HFF-Myc (cell line): ENCODE measurements around the gene BORCS5.
A peak's percentile ranks its signal among the peaks of the same experiment; 100 is the strongest.

Source experiments
- DNase-seq: peaks from one replicate; pipeline ENCODE4 v3.0.0-alpha.2; 2011; ENCODE audit warnings: low read depth; ENCODE audit errors: extremely low read depth
- H3K4me3 ChIP-seq: replicated peaks from 2 replicates; pipeline ENCODE4 v1.5.1; 2011; ENCODE audit warnings: low read depth, mild to moderate bottlenecking, control low read depth, low read length
- TF ChIP-seq, protein P1 (sequence below): IDR thresholded peaks from 2 replicates; pipeline ENCODE4 v1.5.1; 2012; ENCODE audit warnings: mild to moderate bottlenecking, low read depth, low read length, control low read depth; ENCODE audit errors: missing control alignments

Gene BORCS5

DNA sequence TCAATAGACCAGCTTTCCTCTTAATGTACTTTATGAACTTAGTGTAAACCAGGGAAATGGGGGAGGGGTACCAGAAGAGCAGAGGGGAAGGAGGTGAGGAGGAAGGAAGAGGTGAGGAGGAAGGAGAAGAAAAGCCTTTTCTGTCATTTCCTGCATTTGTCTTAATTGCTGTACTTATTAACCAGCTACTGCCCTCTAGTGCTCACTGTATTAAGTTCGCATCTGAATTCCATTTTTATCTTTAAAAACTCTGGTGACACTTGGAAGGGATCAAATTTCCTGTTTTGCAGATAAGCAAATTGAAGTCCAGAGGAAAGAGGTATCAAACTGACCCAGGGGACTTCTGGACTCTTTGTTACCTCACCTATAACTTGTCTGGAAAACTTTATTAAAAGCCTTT lies 29.1 kb upstream of the BORCS5 start:
- peak; percentile 65 for DNase-seq
- TF ChIP-seq, protein P1, sequence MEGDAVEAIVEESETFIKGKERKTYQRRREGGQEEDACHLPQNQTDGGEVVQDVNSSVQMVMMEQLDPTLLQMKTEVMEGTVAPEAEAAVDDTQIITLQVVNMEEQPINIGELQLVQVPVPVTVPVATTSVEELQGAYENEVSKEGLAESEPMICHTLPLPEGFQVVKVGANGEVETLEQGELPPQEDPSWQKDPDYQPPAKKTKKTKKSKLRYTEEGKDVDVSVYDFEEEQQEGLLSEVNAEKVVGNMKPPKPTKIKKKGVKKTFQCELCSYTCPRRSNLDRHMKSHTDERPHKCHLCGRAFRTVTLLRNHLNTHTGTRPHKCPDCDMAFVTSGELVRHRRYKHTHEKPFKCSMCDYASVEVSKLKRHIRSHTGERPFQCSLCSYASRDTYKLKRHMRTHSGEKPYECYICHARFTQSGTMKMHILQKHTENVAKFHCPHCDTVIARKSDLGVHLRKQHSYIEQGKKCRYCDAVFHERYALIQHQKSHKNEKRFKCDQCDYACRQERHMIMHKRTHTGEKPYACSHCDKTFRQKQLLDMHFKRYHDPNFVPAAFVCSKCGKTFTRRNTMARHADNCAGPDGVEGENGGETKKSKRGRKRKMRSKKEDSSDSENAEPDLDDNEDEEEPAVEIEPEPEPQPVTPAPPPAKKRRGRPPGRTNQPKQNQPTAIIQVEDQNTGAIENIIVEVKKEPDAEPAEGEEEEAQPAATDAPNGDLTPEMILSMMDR: peak; percentile 53
- H3K4me3 ChIP-seq: no peak overlapping the region

DNA sequence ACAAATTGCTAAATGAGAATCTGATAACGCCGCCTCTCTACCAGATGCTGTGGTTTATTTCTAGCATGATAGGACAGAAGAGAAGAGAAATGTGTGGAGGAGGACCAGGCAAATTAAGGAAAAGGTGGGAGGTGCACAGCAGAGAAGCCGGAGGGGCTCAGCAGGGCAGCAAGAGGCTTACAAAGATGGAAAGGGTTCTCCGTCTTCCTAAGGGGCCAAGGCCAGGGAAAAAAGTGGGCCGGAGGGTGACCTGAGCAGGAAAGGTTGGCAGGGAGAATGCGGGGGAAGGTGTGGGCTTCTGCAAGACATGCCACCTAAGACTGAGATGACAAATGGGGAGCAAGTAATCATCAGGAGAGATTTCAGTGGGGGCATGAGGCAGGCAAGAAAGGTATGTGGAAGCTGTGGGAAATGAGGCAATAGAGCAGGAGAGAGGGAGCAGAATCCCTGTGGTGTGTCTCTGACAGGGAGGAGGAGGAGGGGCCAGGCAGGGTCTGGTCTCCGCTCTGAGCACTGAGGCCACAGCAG lies 25.6 kb upstream of the BORCS5 start:
- no peak for DNase-seq
- TF ChIP-seq, protein P1: no peak
- no peak overlapping the region for H3K4me3 ChIP-seq

DNA sequence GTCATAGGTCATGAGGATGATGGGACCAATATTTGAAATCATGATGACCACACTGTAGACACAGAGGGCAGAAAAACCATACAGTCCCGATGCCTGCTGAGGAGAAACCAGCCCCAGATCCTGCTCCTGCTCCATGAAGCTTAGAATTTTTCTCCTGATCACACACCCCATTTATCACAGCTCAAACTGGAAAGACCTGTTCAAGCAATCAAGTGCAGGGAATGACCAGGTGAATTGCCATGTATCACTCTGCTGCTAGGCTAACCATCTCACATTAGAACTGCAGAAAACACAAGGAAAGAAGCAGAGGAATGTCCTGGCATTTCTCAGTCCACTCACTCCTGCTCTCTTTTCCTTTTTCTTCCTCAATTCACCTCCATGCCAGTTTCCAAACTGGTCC lies 25.0 kb upstream of the BORCS5 start:
- no peak overlapping the region for H3K4me3 ChIP-seq
- no peak for DNase-seq
- TF ChIP-seq, protein P1: no peak

DNA sequence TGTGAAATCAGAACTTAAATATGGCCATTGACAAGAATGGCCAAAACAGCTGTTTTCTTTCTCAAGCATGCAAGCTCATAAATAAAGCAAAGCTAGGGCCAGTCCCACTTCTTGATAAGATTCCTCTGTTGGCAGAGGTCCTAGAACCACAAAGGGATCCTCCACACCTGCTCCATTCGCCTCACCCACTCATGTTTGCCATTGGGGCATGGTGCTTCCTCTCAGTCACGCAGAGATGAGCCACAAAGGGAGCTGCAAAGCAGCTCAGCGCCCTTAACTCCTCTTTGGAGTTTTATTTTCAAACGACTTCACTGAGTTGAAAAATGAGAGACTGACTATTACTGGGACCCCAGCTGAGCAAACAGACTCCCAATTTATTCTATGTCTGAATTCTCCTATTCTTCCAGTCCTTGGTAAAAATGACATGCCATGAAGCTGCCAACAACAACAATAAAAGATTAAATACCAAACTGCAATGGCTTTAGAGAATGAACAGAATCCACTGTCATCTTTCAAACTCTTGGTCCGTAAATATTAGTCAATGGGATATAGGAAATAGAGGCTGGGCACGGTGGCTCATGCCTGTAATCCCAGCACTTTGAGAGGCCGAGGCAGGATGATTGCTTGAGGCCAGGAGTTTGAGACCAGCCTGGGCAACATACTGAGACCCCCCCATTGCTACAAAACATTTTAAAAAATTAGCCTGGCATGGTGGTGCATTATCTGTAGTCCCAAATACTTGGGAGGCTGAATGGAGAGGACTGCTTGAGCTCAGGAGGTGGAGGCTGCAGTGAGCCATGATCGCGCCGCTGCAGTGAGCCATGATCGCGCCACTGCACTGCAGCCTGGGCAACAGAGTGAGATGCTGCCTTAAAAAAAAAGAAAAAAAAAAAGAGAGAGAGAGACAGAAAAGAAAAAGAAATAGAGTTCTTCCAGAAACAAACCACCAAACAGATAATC lies 23.2 kb upstream of the BORCS5 start:
- TF ChIP-seq, protein P1: no peak
- H3K4me3 ChIP-seq: no peak overlapping the region
- DNase-seq: no peak

DNA sequence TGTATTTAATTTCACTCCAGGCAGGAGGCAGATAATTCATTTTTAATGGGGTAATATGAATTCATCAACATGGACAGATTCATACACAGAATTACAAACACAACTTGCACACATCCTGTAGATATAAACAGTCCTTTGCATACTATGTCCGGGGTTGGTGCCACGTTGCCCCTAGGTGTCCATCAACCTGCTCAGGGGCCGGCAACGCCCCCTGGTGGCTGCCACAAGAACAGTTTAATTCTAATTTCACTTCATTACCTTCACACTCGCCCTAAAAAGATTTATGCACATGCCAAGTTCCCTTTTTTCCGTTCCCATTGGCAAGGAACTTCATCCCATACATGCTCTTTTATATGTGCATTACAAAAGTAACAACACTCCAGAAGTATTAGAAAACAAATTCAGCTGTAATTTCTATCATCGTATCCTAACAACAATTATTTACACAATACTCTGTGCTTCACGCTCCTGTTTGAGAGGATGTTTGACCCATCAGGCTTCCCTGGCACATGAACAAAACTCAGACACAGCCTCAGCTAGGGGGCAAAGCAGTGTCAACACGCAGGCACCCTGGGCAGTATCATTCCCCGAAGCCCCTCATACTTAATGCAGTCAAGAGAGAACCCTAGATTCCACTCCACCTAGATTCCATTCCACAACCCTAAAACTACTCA lies 22.4 kb upstream of the BORCS5 start:
- no peak overlapping the region for H3K4me3 ChIP-seq
- no peak for DNase-seq
- TF ChIP-seq, protein P1: peak; percentile 83

DNA sequence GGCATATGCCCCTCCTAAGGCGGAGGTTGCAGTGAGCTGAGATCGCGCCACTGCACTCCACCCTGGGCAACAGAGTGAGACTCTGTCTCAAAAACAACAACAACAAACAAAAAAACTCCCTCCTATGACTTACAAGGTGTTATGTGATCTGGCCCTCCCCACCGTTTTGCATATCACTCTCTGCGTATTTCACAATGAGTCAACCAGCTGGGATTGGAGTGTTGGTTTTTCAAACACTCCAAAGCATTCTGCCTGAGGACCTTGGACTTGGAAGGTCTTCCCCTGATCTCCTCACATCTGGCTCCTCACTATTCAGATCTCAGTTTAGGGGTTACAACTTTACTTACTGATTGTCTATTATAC lies 20.8 kb upstream of the BORCS5 start:
- H3K4me3 ChIP-seq: no peak overlapping the region
- DNase-seq: no peak
- TF ChIP-seq, protein P1: no peak
